Dendritic cell treated with granulocyte-macrophage colony-stimulating factor and Interleukin-4, amounts not matched to agents 40 ng/mL and 50 ng/mL, for 4 days (primary cell): ENCODE measurements around the gene ERBIN.

Experiments used
- H3K27ac Mint-ChIP-seq: one replicate; pipeline ENCODE4 v1.8.0; 2022; ENCODE audit warnings: mild to moderate bottlenecking, mixed read lengths
- H3K27me3 Mint-ChIP-seq: one replicate; pipeline ENCODE4 v1.8.0; 2022; ENCODE audit warnings: mild to moderate bottlenecking, mixed read lengths
- H3K36me3 Mint-ChIP-seq: one replicate; pipeline ENCODE4 v1.8.0; 2022; ENCODE audit warnings: low read depth, mixed read lengths
- H3K4me1 Mint-ChIP-seq: one replicate; pipeline ENCODE4 v1.8.0; 2022; ENCODE audit warnings: low read depth, mixed read lengths
- H3K4me3 Mint-ChIP-seq: one replicate; pipeline ENCODE4 v1.8.0; 2022; ENCODE audit warnings: mild to moderate bottlenecking, moderate library complexity, mixed read lengths
- H3K9me3 Mint-ChIP-seq: one replicate; pipeline ENCODE4 v1.8.0; 2022; ENCODE audit warnings: mixed read lengths
- intact Hi-C: fragments of 100-400 bp; cut with micrococcal nuclease; formaldehyde crosslinking; loops from one replicate; pipeline ENCODE4 v1.15.0; 2022

ERBIN gene

GRCh38 chr5:65986796-65987195 is 60.4 kb downstream of the ERBIN start:
- H3K27ac Mint-ChIP-seq: no peak overlapping the region
- H3K9me3 Mint-ChIP-seq: no peaks in the 10 kb centered on the region
- peaks cover 28% of the 10 kb centered on the region for H3K36me3 Mint-ChIP-seq
- no peak overlapping the region for H3K4me3 Mint-ChIP-seq
- intact Hi-C loops: no loop called here
- no peaks in the 10 kb centered on the region for H3K27me3 Mint-ChIP-seq
- H3K4me1 Mint-ChIP-seq: peaks cover 31% of the 10 kb centered on the region

GRCh38 chr5:65987982-65988381 is 61.6 kb downstream of the ERBIN start:
- Mint-ChIP-seq H3K4me3 (no peak overlapping the region), H3K27me3 (no peaks in the 10 kb centered on the region), H3K27ac (no peak overlapping the region), H3K4me1 (peaks cover 31% of the 10 kb centered on the region), H3K9me3 (no peaks in the 10 kb centered on the region), H3K36me3 (peaks cover 38% of the 10 kb centered on the region)
- intact Hi-C loops: no loop called here

DNA sequence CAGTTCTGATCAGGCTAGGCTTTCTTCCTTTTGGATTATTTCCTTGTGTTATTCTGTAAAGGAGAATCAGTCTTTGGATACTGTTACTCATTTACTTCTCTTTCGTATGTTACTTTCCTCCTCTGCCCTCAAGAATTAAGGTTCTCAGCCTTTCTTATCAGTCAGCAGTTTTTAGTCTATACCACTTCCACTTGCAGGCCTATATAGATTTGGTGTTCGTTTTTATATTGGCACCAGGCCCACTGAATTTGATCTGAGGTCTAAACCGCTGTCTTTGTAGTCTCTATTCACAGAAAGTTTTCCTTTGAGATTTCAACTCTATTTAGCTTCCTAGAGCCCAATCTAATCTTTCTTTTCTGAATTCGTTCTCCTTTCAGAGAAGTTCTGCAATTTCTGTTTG is 62.8 kb downstream of the ERBIN start:
- Mint-ChIP-seq H3K36me3 (peaks cover 36% of the 10 kb centered on the region), H3K27me3 (no peaks in the 10 kb centered on the region), H3K27ac (no peak overlapping the region), H3K4me1 (peaks cover 23% of the 10 kb centered on the region), H3K4me3 (no peak overlapping the region), H3K9me3 (no peaks in the 10 kb centered on the region)
- intact Hi-C loops: no loop called here

DNA sequence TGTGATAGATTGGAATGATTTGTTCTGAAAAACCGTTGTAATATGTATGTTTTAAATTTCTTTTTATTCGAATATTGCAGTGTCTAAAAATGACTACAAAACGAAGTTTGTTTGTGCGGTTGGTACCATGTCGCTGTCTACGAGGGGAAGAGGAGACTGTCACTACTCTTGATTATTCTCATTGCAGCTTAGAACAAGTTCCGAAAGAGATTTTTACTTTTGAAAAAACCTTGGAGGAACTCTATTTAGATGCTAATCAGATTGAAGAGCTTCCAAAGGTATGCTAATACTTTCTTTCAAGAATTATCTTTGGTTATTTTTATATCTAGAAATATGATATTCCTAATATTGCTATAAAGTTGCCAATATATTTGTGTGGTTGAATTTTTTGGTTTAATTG is 66.3 kb downstream of the ERBIN start:
- Mint-ChIP-seq H3K27me3 (no peaks in the 10 kb centered on the region), H3K36me3 (peaks cover 63% of the 10 kb centered on the region), H3K4me3 (no peak overlapping the region), H3K9me3 (no peaks in the 10 kb centered on the region), H3K27ac (no peak overlapping the region), H3K4me1 (peaks cover 5% of the 10 kb centered on the region)
- intact Hi-C loops: no loop called here

GRCh38 chr5:65994117-65994786 is 67.9 kb downstream of the ERBIN start:
- Mint-ChIP-seq H3K4me1 (peaks cover under 1% of the 10 kb centered on the region), H3K4me3 (no peak overlapping the region), H3K27me3 (no peaks in the 10 kb centered on the region), H3K9me3 (no peaks in the 10 kb centered on the region), H3K27ac (no peak overlapping the region), H3K36me3 (peaks cover 68% of the 10 kb centered on the region)
- intact Hi-C loops: no loop called here

GRCh38 chr5:65999061-65999723 is 72.8 kb downstream of the ERBIN start:
- intact Hi-C loops: no loop called here
- peaks cover 73% of the 10 kb centered on the region for H3K36me3 Mint-ChIP-seq
- no peak overlapping the region for H3K27ac Mint-ChIP-seq
- no peak overlapping the region for H3K4me3 Mint-ChIP-seq
- H3K9me3 Mint-ChIP-seq: no peaks in the 10 kb centered on the region
- H3K4me1 Mint-ChIP-seq: no peaks in the 10 kb centered on the region
- no peaks in the 10 kb centered on the region for H3K27me3 Mint-ChIP-seq

DNA sequence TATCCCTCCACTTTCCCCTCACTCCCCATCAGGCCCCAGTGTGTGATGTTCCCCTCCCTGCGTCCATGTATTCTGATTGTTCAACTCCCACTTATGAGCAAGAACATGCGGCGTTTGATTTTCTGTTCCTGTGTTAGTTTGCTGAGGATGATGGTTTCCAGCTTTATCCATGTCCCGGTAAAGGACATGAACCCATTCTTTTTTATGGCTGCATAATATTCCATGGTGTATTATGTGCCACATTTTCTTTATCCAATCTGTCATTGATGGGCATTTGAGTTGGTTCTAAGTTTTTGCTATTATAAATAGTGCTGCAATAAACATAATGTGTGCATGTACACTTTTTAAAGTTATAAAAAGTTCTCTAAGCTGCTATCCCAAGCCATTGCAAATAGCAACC is 75.6 kb downstream of the ERBIN start:
- intact Hi-C loops: no loop called here
- no peaks in the 10 kb centered on the region for H3K27me3 Mint-ChIP-seq
- H3K27ac Mint-ChIP-seq: no peak overlapping the region
- peaks cover 68% of the 10 kb centered on the region for H3K36me3 Mint-ChIP-seq
- no peak overlapping the region for H3K4me3 Mint-ChIP-seq
- H3K4me1 Mint-ChIP-seq: peaks cover 7% of the 10 kb centered on the region
- H3K9me3 Mint-ChIP-seq: no peaks in the 10 kb centered on the region

DNA sequence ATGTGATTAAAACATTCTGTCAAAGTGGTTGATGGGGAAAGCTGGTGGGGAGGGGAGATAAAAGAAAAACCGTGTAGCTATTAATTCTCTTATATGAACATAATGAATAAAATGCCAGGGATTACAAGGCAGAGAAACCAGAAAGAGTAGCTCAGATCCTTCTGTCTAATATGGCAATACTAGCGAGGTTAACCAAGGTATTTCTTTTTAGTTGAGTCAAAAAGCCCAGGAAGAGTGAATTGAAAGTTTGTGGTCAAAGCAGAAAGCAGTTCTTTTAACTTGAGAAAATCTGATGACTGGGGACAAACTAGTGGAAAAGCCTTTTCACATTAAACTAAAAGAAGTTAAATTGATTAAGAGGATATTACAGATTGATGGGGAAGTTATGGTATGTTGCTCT is 76.0 kb downstream of the ERBIN start:
- Mint-ChIP-seq H3K9me3 (no peaks in the 10 kb centered on the region), H3K4me3 (no peak overlapping the region), H3K27ac (no peak overlapping the region), H3K27me3 (no peaks in the 10 kb centered on the region), H3K36me3 (peaks cover 63% of the 10 kb centered on the region), H3K4me1 (peaks cover 7% of the 10 kb centered on the region)
- intact Hi-C loops: no loop called here

DNA sequence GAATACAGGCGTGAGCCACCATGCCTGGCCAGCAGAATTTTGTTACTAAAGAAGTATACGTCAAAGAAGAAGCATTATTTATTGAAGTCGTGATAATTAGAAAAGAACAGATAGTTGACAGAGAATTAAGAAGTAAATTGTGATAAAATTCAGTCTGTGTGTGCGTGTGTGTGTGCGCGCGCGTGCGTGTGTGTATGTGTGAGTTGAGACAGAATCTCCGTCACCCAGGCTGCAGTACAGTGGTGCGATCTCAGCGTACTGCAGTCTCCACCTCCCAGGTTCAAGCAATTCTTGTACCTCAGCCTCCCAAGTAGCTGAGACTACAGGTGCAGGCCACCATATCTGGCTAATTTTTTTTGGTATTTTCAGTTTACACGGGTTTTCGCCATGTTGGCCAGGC is 77.8 kb downstream of the ERBIN start:
- no peaks in the 10 kb centered on the region for H3K27me3 Mint-ChIP-seq
- intact Hi-C loops: no loop called here
- H3K9me3 Mint-ChIP-seq: no peaks in the 10 kb centered on the region
- H3K4me1 Mint-ChIP-seq: peaks cover 12% of the 10 kb centered on the region
- H3K27ac Mint-ChIP-seq: no peak overlapping the region
- H3K4me3 Mint-ChIP-seq: no peak overlapping the region
- H3K36me3 Mint-ChIP-seq: peaks cover 53% of the 10 kb centered on the region

- no peak overlapping the region for H3K4me3 Mint-ChIP-seq
These were observed 82.9 kb downstream of the ERBIN start for GRCh38 chr5:66009277-66009676.

GRCh38 chr5:66010476-66010875 is 84.1 kb downstream of the ERBIN start:
- Mint-ChIP-seq H3K36me3 (peaks cover 46% of the 10 kb centered on the region), H3K4me1 (peaks cover 6% of the 10 kb centered on the region), H3K4me3 (no peak overlapping the region), H3K27ac (no peak overlapping the region), H3K9me3 (no peaks in the 10 kb centered on the region), H3K27me3 (no peaks in the 10 kb centered on the region)
- intact Hi-C loops: no loop called here

More at GRCh38 chr5:66009277-66009676, 82.9 kb downstream of the ERBIN start:
- peaks cover 57% of the 10 kb centered on the region for H3K36me3 Mint-ChIP-seq
- peaks cover 13% of the 10 kb centered on the region for H3K4me1 Mint-ChIP-seq
- H3K27me3 Mint-ChIP-seq: no peaks in the 10 kb centered on the region
- no peaks in the 10 kb centered on the region for H3K9me3 Mint-ChIP-seq
- H3K27ac Mint-ChIP-seq: no peak overlapping the region
- intact Hi-C loops: no loop called here

DNA sequence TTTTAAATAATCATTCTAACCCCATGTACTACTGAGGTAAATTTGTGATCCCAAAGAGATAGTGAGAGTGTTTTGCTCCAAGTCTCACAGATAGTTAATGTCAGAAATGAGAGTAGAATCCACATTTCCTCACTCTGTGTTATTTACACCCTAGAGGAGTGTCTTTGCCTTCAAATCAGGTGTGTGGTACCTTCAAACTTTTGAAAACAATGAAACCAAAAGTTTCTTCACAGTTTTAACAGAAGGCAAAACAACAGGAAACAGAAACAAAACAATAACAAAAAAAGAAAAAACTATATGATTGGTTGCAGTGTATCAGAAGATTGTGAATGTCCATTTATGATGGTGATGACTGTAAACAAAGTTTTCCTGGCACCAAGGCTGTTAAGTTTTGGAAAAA is 85.9 kb downstream of the ERBIN start:
- no peak overlapping the region for H3K27ac Mint-ChIP-seq
- no peaks in the 10 kb centered on the region for H3K9me3 Mint-ChIP-seq
- H3K4me3 Mint-ChIP-seq: no peak overlapping the region
- intact Hi-C loops: no loop called here
- H3K4me1 Mint-ChIP-seq: peaks cover 6% of the 10 kb centered on the region
- no peaks in the 10 kb centered on the region for H3K27me3 Mint-ChIP-seq
- H3K36me3 Mint-ChIP-seq: peaks cover 52% of the 10 kb centered on the region

DNA sequence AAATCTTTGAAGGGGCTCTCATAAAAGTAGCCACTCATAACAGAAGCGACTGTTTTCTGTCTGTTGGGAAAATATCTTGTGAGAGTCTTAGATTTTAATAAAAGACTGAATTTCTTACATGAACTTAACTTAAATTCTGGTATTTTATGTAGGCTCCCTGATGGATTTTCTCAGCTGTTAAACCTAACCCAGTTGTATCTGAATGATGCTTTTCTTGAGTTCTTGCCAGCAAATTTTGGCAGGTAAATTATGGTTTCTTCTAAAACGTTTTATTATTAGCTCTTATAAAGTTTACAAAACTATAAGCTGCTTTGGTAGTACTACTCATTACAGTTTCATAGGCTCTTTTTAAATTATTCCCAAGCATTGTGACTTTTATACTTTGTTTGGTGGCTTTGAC is 87.0 kb downstream of the ERBIN start:
- Mint-ChIP-seq H3K36me3 (peaks cover 60% of the 10 kb centered on the region), H3K4me1 (peaks cover 6% of the 10 kb centered on the region), H3K4me3 (no peak overlapping the region), H3K27me3 (no peaks in the 10 kb centered on the region), H3K27ac (no peak overlapping the region), H3K9me3 (no peaks in the 10 kb centered on the region)
- intact Hi-C loops: no loop called here

DNA sequence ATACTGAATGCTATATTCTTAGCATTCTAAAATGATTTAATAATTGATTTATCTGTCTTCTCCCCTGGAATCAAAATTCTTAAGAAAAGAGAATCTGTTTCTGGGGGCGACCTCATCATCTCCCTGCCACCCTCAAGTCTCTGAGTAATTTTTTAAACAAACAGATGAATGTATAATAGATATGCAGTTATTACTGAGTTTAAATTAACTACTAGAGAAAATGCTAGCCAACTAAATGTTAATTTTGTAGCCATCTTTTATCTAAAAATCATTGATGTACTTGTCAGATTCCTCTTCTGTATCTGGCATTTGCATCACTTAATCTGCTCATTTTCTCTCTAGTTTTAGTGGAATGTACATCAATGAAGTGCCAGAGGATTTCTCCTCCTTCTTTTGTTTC is 87.5 kb downstream of the ERBIN start:
- H3K27me3 Mint-ChIP-seq: no peaks in the 10 kb centered on the region
- H3K4me1 Mint-ChIP-seq: peaks cover 4% of the 10 kb centered on the region
- H3K9me3 Mint-ChIP-seq: no peaks in the 10 kb centered on the region
- peaks cover 65% of the 10 kb centered on the region for H3K36me3 Mint-ChIP-seq
- no peak overlapping the region for H3K4me3 Mint-ChIP-seq
- intact Hi-C loops: no loop called here
- no peak overlapping the region for H3K27ac Mint-ChIP-seq
